K562 (cell line): Measurements from ENCODE around the gene STIM1. TPM values are rescaled to one million over a fixed set of nuclear protein-coding genes. Genes with fewer than 3 reads are reported as not detected.

Source experiments
- ATF1 ChIP-seq, 2 experiments: fragments of 450-650 bp in 1 of 2; IDR thresholded peaks; 2 replicates each; pipeline ENCODE4 v1.6.1; 2016; ENCODE audit warnings: missing compliant biosample characterization in 1 of 2, missing genetic modification characterization in 1 of 2
- CBFA2T3 ChIP-seq: fragments of 450-650 bp; IDR thresholded peaks from 2 replicates; pipeline ENCODE4 v1.6.1; 2017
- EHMT2 ChIP-seq: fragments of 450-650 bp; IDR thresholded peaks from 2 replicates; pipeline ENCODE4 v1.6.1; 2018; ENCODE audit warnings: antibody characterized with exemption
- GATAD2B ChIP-seq: fragments of 450-650 bp; IDR thresholded peaks from 2 replicates; pipeline ENCODE4 v1.6.1; 2017; ENCODE audit warnings: mild to moderate bottlenecking, borderline replicate concordance
- HMG20B ChIP-seq: fragments of 250-450 bp; sonication (Bioruptor Pico); IDR thresholded peaks from 2 replicates; pipeline ENCODE4 v1.5.0; 2021; ENCODE audit warnings: mild to moderate bottlenecking
- LCOR ChIP-seq: sonication (generic); formaldehyde crosslinking; IDR thresholded peaks from 2 replicates; pipeline ENCODE4 v1.8.0; 2022; ENCODE audit warnings: mild to moderate bottlenecking, missing genetic modification reagents
- MAFF ChIP-seq: IDR thresholded peaks from 2 replicates; pipeline ENCODE4 v1.6.1; 2012; ENCODE audit warnings: low read length, improper control_type of control experiment
- MTA1 ChIP-seq: fragments of 450-650 bp; IDR thresholded peaks from 2 replicates; pipeline ENCODE4 v1.6.1; 2017; ENCODE audit warnings: borderline replicate concordance
- NCOA1 ChIP-seq: fragments of 450-650 bp; IDR thresholded peaks from 2 replicates; pipeline ENCODE4 v1.6.1; 2016; ENCODE audit warnings: low read depth
- NFE2 ChIP-seq: IDR thresholded peaks from 2 replicates; pipeline ENCODE4 v1.6.1; 2014; ENCODE audit warnings: antibody characterized with exemption, low read depth
- SMARCE1 ChIP-seq: fragments of 450-650 bp; IDR thresholded peaks from 2 replicates; pipeline ENCODE4 v1.7.1; 2016; ENCODE audit warnings: mild to moderate bottlenecking
- TCF7 ChIP-seq: sonication (generic); IDR thresholded peaks from 2 replicates; pipeline ENCODE4 v1.6.1; 2016; ENCODE audit warnings: antibody characterized with exemption, borderline replicate concordance
- TRIM24 ChIP-seq, 2 experiments: fragments of 450-650 bp; IDR thresholded peaks; 2 replicates each; pipeline ENCODE4 v1.6.1; 2016
- ZEB2 ChIP-seq: fragments of 450-650 bp; IDR thresholded peaks from 2 replicates; pipeline ENCODE4 v1.6.1; 2016
- ZNF436 ChIP-seq: fragments of 250-450, 450-650 bp; sonication (Bioruptor Pico); formaldehyde crosslinking; IDR thresholded peaks from 2 replicates; pipeline ENCODE4 v1.7.0; 2020; ENCODE audit warnings: mild to moderate bottlenecking
- polyA plus RNA-seq, 8 experiments: library from polyadenylated mRNA; depleted of rRNA in 4 of 8; stranded (reverse) in 5 of 8; unstranded in 3 of 8; fragments of >200 nt; fragmentation: Nextera tagmentation in 2 of 8; fragmentation: Illumina TruSeq in 1 of 8; extraction: Ambion mirVana in 2 of 8; extraction: Trizol in 1 of 8; gene quantifications; 2 replicates each; pipeline versions ENCODE4 v1.2.1 to v1.2.3, GENCODE V29; 2011 to 2014; ENCODE audit warnings: inconsistent platforms in 1 of 8, missing spikeins in 1 of 8
- total RNA-seq, 7 experiments: library from RNA; depleted of rRNA in 6 of 7; stranded (reverse); fragments of >200 nt in 6 of 7; fragmentation: Illumina TruSeq in 2 of 7; extraction: Trizol in 2 of 7; gene quantifications; 2 replicates each; pipeline versions ENCODE4 v1.2.1 to v1.2.3, GENCODE V29; 2011 to 2021; ENCODE audit warnings: low replicate concordance in 1 of 7
- TF ChIP-seq, protein P1 (sequence below): fragments of 250-450 bp; sonication (Bioruptor Pico); IDR thresholded peaks from 2 replicates; pipeline ENCODE4 v1.4.0; 2020; ENCODE audit warnings: mild to moderate bottlenecking, moderate library complexity
- TF ChIP-seq, protein P2 (sequence below): fragments of 250-450 bp; sonication (Bioruptor Pico); IDR thresholded peaks from 2 replicates; pipeline ENCODE4 v1.4.0; 2020
- TF ChIP-seq, protein P3 (sequence below): sonication (generic); IDR thresholded peaks from 2 replicates; pipeline ENCODE4 v1.6.1; 2016

Gene STIM1
- total and polyA plus RNA-seq, 9 of the 15 experiments (the other 6 are each of a cell fraction or from before 2014, with no cell fraction given), result 7.7 to 50.5 (median 22.5) TPM

DNA sequence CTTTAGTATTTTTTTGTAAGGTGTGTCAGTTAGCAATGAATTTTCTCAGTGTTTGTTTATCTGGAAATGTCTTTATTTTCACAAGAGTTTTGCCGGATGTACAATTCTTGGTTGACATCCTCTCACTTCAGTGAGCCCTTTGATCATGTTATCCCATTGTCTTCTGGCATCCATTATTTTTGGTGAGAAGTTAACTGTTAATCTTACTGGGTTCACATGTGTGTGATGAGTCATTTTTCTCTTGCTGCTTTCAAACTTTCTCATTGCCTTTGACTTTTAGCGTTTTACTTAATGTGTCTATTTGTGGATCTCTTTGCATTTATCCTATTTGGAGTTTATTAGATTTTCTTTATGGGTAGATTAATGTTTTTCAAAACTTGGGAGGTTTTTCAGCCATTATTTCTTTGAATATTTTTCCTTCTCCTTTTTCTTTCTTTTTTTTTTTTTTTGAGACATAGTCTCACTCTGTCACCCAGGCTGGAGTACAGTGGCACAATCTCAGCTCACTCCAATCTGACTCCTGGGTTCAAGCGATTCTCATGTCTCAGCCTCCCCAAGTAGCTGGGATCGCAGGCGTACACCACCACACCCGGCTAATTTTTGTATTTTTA, 138.7 kb downstream of the STIM1 start (continued):
- TF ChIP-seq EHMT2, result peak; percentile 76; the same call in 1 of the 2 replicates
- TF ChIP-seq ATF1 (CRISPR knock-in tag; IDR thresholded peaks at IDR 0.05), result no peak
- peak; percentile 28; the same call in 1 of the 2 replicates for TF ChIP-seq ATF1 (tag; IDR thresholded peaks at IDR 0.05)
- peak; percentile 40 for TF ChIP-seq CBFA2T3
- TF ChIP-seq LCOR (CRISPR knock-in tag), result no peak
- TF ChIP-seq TRIM24 (IDR thresholded peaks at IDR 0.05), result peak; percentile 98 to 99
- peak; percentile 25; the same call in 1 of the 2 replicates for TF ChIP-seq MAFF
- peak; percentile 52 for TF ChIP-seq ZEB2
- TF ChIP-seq NCOA1, result 0 out of 2 replicates have a peak, but pooled peaks have one; percentile 32
- peak; percentile 52 for TF ChIP-seq SMARCE1
- no peak for TF ChIP-seq HMG20B (CRISPR knock-in tag)
- TF ChIP-seq TCF7, result peak; percentile 91; the same call in 1 of the 2 replicates
- TF ChIP-seq NFE2, result peak; percentile 76
- TF ChIP-seq, protein P1, sequence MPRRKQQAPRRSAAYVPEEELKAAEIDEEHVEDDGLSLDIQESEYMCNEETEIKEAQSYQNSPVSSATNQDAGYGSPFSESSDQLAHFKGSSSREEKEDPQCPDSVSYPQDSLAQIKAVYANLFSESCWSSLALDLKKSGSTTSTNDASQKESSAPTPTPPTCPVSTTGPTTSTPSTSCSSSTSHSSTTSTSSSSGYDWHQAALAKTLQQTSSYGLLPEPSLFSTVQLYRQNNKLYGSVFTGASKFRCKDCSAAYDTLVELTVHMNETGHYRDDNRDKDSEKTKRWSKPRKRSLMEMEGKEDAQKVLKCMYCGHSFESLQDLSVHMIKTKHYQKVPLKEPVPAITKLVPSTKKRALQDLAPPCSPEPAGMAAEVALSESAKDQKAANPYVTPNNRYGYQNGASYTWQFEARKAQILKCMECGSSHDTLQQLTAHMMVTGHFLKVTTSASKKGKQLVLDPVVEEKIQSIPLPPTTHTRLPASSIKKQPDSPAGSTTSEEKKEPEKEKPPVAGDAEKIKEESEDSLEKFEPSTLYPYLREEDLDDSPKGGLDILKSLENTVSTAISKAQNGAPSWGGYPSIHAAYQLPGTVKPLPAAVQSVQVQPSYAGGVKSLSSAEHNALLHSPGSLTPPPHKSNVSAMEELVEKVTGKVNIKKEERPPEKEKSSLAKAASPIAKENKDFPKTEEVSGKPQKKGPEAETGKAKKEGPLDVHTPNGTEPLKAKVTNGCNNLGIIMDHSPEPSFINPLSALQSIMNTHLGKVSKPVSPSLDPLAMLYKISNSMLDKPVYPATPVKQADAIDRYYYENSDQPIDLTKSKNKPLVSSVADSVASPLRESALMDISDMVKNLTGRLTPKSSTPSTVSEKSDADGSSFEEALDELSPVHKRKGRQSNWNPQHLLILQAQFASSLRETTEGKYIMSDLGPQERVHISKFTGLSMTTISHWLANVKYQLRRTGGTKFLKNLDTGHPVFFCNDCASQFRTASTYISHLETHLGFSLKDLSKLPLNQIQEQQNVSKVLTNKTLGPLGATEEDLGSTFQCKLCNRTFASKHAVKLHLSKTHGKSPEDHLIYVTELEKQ (CRISPR knock-in tag), result no peak
- 0 out of 2 replicates have a peak, but pooled peaks have one; percentile 44 for TF ChIP-seq GATAD2B
- TF ChIP-seq ZNF436 (CRISPR knock-in tag), result no peak
- TF ChIP-seq, protein P2, sequence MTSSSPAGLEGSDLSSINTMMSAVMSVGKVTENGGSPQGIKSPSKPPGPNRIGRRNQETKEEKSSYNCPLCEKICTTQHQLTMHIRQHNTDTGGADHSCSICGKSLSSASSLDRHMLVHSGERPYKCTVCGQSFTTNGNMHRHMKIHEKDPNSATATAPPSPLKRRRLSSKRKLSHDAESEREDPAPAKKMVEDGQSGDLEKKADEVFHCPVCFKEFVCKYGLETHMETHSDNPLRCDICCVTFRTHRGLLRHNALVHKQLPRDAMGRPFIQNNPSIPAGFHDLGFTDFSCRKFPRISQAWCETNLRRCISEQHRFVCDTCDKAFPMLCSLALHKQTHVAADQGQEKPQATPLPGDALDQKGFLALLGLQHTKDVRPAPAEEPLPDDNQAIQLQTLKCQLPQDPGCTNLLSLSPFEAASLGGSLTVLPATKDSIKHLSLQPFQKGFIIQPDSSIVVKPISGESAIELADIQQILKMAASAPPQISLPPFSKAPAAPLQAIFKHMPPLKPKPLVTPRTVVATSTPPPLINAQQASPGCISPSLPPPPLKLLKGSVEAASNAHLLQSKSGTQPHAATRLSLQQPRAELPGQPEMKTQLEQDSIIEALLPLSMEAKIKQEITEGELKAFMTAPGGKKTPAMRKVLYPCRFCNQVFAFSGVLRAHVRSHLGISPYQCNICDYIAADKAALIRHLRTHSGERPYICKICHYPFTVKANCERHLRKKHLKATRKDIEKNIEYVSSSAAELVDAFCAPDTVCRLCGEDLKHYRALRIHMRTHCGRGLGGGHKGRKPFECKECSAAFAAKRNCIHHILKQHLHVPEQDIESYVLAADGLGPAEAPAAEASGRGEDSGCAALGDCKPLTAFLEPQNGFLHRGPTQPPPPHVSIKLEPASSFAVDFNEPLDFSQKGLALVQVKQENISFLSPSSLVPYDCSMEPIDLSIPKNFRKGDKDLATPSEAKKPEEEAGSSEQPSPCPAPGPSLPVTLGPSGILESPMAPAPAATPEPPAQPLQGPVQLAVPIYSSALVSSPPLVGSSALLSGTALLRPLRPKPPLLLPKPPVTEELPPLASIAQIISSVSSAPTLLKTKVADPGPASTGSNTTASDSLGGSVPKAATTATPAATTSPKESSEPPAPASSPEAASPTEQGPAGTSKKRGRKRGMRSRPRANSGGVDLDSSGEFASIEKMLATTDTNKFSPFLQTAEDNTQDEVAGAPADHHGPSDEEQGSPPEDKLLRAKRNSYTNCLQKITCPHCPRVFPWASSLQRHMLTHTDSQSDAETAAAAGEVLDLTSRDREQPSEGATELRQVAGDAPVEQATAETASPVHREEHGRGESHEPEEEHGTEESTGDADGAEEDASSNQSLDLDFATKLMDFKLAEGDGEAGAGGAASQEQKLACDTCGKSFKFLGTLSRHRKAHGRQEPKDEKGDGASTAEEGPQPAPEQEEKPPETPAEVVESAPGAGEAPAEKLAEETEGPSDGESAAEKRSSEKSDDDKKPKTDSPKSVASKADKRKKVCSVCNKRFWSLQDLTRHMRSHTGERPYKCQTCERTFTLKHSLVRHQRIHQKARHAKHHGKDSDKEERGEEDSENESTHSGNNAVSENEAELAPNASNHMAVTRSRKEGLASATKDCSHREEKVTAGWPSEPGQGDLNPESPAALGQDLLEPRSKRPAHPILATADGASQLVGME (CRISPR knock-in tag), result no peak
- TF ChIP-seq, protein P3, sequence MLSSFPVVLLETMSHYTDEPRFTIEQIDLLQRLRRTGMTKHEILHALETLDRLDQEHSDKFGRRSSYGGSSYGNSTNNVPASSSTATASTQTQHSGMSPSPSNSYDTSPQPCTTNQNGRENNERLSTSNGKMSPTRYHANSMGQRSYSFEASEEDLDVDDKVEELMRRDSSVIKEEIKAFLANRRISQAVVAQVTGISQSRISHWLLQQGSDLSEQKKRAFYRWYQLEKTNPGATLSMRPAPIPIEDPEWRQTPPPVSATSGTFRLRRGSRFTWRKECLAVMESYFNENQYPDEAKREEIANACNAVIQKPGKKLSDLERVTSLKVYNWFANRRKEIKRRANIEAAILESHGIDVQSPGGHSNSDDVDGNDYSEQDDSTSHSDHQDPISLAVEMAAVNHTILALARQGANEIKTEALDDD, result no peak
- peak; percentile 33; the same call in 1 of the 2 replicates for TF ChIP-seq MTA1
